ENCODE results near the gene MAN2A2. TPM values are rescaled to one million over a fixed set of nuclear protein-coding genes. Genes with fewer than 3 reads are reported as not detected.

MAN2A2 gene
- total RNA-seq, 1 experiment from 2014 or later = 27.4 TPM

- peaks cover 15 to 48% (median 44%) of the 10 kb centered on the region in 3 experiments; a peak in 6 of 7 replicates for H3K36me3 Mint-ChIP-seq (ENCODE audit: insufficient read depth in 1 of 3, low read depth in 3 of 3)
- no peak overlapping the region for H2AFZ ChIP-seq (ENCODE audit: low read length)
- H3K9ac ChIP-seq (ENCODE audit: extremely low read depth, insufficient read length, low read length) = no peak overlapping the region
- H3K9me3 Mint-ChIP-seq = no peaks in the 10 kb centered on the region
- no peak overlapping the region for H3K4ac ChIP-seq (ENCODE audit: low read depth, low read length)
- H2BK5ac ChIP-seq (ENCODE audit: insufficient read length, low read length) = no peak overlapping the region
- no peak overlapping the region for H2BK12ac ChIP-seq (ENCODE audit: insufficient read length, low read depth, low read length)
- H4K8ac ChIP-seq (replicated peaks; ENCODE audit: insufficient read length, low read depth, low read length) = no peak overlapping the region
- peak overlapping the region; percentile 89 for H3K18ac ChIP-seq (ENCODE audit: insufficient read length, low read depth, low read length)
- peak; percentile 85 for DNase-seq
- H3K56ac ChIP-seq (ENCODE audit: insufficient read length, low read depth, low read length) = no peak overlapping the region
- no peak overlapping the region for H3T11ph ChIP-seq (ENCODE audit: low read length)
- no peaks in the 10 kb centered on the region for H3K9me3 ChIP-seq (ENCODE audit: control insufficient read depth, low read depth, low read length)
- no peaks in the 10 kb centered on the region for H3K79me2 ChIP-seq (ENCODE audit: insufficient read depth, low read length)
- no peak overlapping the region for H2BK15ac ChIP-seq (ENCODE audit: low read depth, low read length)
- H4K5ac ChIP-seq (ENCODE audit: insufficient read length, low read depth, low read length) = no peak overlapping the region
- no peaks in the 10 kb centered on the region for H3K27me3 ChIP-seq (ENCODE audit: insufficient read depth, low read length)
- H3K23me2 ChIP-seq (ENCODE audit: insufficient read length, low read depth, low read length, poor library complexity, severe bottlenecking) = peaks cover 15% of the 10 kb centered on the region
- peak overlapping the region; percentile 41 for H3K4me2 ChIP-seq (ENCODE audit: insufficient read depth, insufficient read length, low read length)
- H4K20me1 ChIP-seq (ENCODE audit: control insufficient read depth, insufficient read depth, insufficient read length) = peaks cover 3% of the 10 kb centered on the region
- H3K4me3 Mint-ChIP-seq = peak overlapping the region; percentile 77 to 82
- H3K4me1 ChIP-seq (ENCODE audit: insufficient read depth, low read length) = peaks cover 7% of the 10 kb centered on the region; the same call in 1 of the 2 replicates
- no peak overlapping the region for H2AK5ac ChIP-seq (ENCODE audit: insufficient read length, low read length)
- H3K27ac Mint-ChIP-seq = peak overlapping the region in 1 of 3 experiments; percentile 68; a peak in 3 of 7 replicates
- H3K4me1 Mint-ChIP-seq = peaks cover 15 to 16% of the 10 kb centered on the region in 2 experiments
- peak overlapping the region; percentile 85 for H3K14ac ChIP-seq (ENCODE audit: insufficient read depth, low read length)
- no CpG with 5 or more reads among the region's 56 CpGs for WGBS (ENCODE audit: extremely low coverage, insufficient read length, low lambda C conversion rate)
- no peaks in the 10 kb centered on the region for H3K27me3 Mint-ChIP-seq (ENCODE audit: low read depth)
- H3K23ac ChIP-seq (ENCODE audit: insufficient read length, low read depth, low read length) = no peak overlapping the region
- no peaks in the 10 kb centered on the region for H3K79me1 ChIP-seq (ENCODE audit: insufficient read depth, low read depth, low read length, poor library complexity, severe bottlenecking)
- no peak overlapping the region for H2BK120ac ChIP-seq (ENCODE audit: low read depth, low read length, poor library complexity, severe bottlenecking)
- no peak overlapping the region for H2BK20ac ChIP-seq (ENCODE audit: low read depth, low read length, poor library complexity, severe bottlenecking)
- H4K91ac ChIP-seq (ENCODE audit: insufficient read length, low read depth, low read length) = no peak overlapping the region
- no peak overlapping the region for H3K27ac ChIP-seq (ENCODE audit: insufficient read length, low read depth, low read length)
- TF ChIP-seq, protein P1, sequence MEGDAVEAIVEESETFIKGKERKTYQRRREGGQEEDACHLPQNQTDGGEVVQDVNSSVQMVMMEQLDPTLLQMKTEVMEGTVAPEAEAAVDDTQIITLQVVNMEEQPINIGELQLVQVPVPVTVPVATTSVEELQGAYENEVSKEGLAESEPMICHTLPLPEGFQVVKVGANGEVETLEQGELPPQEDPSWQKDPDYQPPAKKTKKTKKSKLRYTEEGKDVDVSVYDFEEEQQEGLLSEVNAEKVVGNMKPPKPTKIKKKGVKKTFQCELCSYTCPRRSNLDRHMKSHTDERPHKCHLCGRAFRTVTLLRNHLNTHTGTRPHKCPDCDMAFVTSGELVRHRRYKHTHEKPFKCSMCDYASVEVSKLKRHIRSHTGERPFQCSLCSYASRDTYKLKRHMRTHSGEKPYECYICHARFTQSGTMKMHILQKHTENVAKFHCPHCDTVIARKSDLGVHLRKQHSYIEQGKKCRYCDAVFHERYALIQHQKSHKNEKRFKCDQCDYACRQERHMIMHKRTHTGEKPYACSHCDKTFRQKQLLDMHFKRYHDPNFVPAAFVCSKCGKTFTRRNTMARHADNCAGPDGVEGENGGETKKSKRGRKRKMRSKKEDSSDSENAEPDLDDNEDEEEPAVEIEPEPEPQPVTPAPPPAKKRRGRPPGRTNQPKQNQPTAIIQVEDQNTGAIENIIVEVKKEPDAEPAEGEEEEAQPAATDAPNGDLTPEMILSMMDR (conservative IDR thresholded peaks at IDR 0.05) = peak; percentile 97
Observed at GRCh38 chr15:90956274-90957030, 53.4 kb downstream of the MAN2A2 start.

Data from H9 (cell line).